ENCODE measurements around the gene CWC27.
"Not testable (repeated sequence)": the region's sequence is repeated elsewhere in the genome, so short reads cannot be mapped to it uniquely, and the experiment has no call there.

Gene CWC27

DNA sequence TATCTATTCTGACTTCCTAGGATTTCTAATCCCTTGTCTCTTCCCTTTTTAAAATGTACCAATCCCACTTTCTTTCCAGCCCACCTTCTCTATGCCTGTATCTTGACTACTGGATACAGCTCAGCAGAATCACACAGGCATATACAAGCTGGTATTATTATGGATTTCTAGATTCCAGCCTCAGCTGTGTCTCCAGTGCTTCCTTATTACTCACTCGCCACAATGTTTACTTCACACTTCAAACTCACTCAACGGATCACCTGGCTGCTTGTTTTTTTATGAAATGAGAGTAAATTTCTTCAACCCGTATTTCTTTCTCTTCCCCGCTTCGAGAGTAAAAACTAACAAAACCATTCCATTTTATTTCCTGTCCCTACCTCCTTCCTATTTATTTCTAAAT lies 38.8 kb downstream of the CWC27 start:
- Histone ChIP-seq H3K36me3 (ENCODE audit: control insufficient read depth, insufficient read depth, low read length) (peaks cover 8% of the 10 kb centered on the region), H3K9me3 (ENCODE audit: control insufficient read depth, low read length) (no peaks in the 10 kb centered on the region), H3K4me1 (ENCODE audit: control insufficient read depth, insufficient read depth, low read length, poor library complexity, severe bottlenecking) (no peaks in the 10 kb centered on the region), H3K27ac (ENCODE audit: insufficient read depth, low read length, poor library complexity, severe bottlenecking) (no peak overlapping the region), H3K4me3 (ENCODE audit: insufficient read depth, low read depth, low read length, poor library complexity, severe bottlenecking) (no peak overlapping the region), H3K27me3 (replicated peaks; ENCODE audit: control insufficient read depth, insufficient read depth, low read length, poor library complexity, severe bottlenecking) (no peaks in the 10 kb centered on the region)
- DNase-seq = no peak

DNA sequence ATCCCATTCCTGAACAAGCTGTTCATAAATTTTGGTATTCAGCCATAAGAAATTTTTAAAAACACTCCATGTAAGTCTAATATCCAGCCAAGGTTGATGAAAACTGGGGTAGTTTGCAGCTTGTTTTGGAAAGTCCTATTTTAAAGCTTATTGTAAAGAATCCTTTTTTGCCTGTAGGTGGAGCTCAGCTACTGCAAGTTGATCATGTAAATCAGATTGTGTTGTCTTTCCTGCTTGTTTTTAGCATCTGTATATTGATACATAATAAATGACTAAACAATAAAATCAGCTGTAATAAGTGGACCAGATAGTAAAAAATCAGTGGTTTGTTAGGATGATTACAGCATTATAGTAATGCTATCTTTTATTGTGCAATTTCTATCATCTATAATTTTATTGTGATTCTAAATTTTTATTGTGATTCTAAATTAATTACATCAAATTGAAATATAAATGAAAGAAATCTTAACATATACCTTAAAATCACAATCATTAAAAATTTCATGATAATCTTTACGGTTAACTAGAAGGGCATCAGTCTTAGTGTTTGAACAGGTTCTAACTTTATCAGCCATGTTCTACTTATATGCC lies 42.4 kb downstream of the CWC27 start:
- Histone ChIP-seq H3K9me3 (ENCODE audit: control insufficient read depth, low read length) (no peaks in the 10 kb centered on the region), H3K4me1 (ENCODE audit: control insufficient read depth, insufficient read depth, low read length, poor library complexity, severe bottlenecking) (no peaks in the 10 kb centered on the region), H3K27me3 (replicated peaks; ENCODE audit: control insufficient read depth, insufficient read depth, low read length, poor library complexity, severe bottlenecking) (no peaks in the 10 kb centered on the region), H3K4me3 (ENCODE audit: insufficient read depth, low read depth, low read length, poor library complexity, severe bottlenecking) (no peak overlapping the region), H3K36me3 (ENCODE audit: control insufficient read depth, insufficient read depth, low read length) (no peaks in the 10 kb centered on the region), H3K27ac (ENCODE audit: insufficient read depth, low read length, poor library complexity, severe bottlenecking) (no peak overlapping the region)
- no peak for DNase-seq

DNA sequence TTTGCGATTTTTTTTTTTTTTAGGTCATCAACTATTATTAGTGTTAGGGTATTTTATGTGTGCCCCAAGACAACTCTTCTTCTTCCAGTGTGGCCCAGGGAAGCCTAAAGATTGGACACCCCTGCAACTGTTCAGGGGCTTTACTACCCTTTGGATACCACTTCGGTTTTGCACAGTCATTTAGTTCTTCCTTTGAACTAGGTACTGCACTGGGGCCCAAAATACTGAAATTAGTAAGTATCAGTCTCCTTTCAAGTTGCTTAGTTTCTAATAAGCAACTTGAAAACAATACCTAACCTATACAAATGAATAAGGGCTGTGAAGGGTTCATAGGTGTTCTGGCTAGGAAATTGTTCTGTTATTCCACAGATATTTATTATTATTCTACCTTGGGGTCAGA lies 45.3 kb downstream of the CWC27 start:
- no peak overlapping the region for H3K27ac ChIP-seq (ENCODE audit: insufficient read depth, low read length, poor library complexity, severe bottlenecking)

GRCh38 chr5:64818245-64818644 lies 49.5 kb downstream of the CWC27 start:
- H3K4me1 ChIP-seq (ENCODE audit: control insufficient read depth, insufficient read depth, low read length, poor library complexity, severe bottlenecking) = no peaks in the 10 kb centered on the region
- no peak for DNase-seq
- H3K9me3 ChIP-seq (ENCODE audit: control insufficient read depth, low read length) = no peaks in the 10 kb centered on the region
- H3K4me3 ChIP-seq (ENCODE audit: insufficient read depth, low read depth, low read length, poor library complexity, severe bottlenecking) = no peak overlapping the region
- H3K27ac ChIP-seq (ENCODE audit: insufficient read depth, low read length, poor library complexity, severe bottlenecking) = no peak overlapping the region
- no peaks in the 10 kb centered on the region for H3K36me3 ChIP-seq (ENCODE audit: control insufficient read depth, insufficient read depth, low read length)
- no peaks in the 10 kb centered on the region for H3K27me3 ChIP-seq (replicated peaks; ENCODE audit: control insufficient read depth, insufficient read depth, low read length, poor library complexity, severe bottlenecking)

More for the DNA sequence above, 45.3 kb downstream of the CWC27 start:
- Histone ChIP-seq H3K27me3 (replicated peaks; ENCODE audit: control insufficient read depth, insufficient read depth, low read length, poor library complexity, severe bottlenecking) (no peaks in the 10 kb centered on the region), H3K36me3 (ENCODE audit: control insufficient read depth, insufficient read depth, low read length) (no peaks in the 10 kb centered on the region), H3K9me3 (ENCODE audit: control insufficient read depth, low read length) (no peaks in the 10 kb centered on the region), H3K4me3 (ENCODE audit: insufficient read depth, low read depth, low read length, poor library complexity, severe bottlenecking) (no peak overlapping the region), H3K4me1 (ENCODE audit: control insufficient read depth, insufficient read depth, low read length, poor library complexity, severe bottlenecking) (no peaks in the 10 kb centered on the region)
- no peak for DNase-seq

- not testable (repeated sequence) for H3K27ac ChIP-seq (ENCODE audit: insufficient read depth, low read length, poor library complexity, severe bottlenecking); H3K27me3 ChIP-seq (replicated peaks; ENCODE audit: control insufficient read depth, insufficient read depth, low read length, poor library complexity, severe bottlenecking); H3K9me3 ChIP-seq (ENCODE audit: control insufficient read depth, low read length); H3K4me3 ChIP-seq (ENCODE audit: insufficient read depth, low read depth, low read length, poor library complexity, severe bottlenecking); H3K36me3 ChIP-seq (ENCODE audit: control insufficient read depth, insufficient read depth, low read length); H3K4me1 ChIP-seq (ENCODE audit: control insufficient read depth, insufficient read depth, low read length, poor library complexity, severe bottlenecking); DNase-seq
Observed at GRCh38 chr5:64819345-64819744, 50.6 kb downstream of the CWC27 start.

DNA sequence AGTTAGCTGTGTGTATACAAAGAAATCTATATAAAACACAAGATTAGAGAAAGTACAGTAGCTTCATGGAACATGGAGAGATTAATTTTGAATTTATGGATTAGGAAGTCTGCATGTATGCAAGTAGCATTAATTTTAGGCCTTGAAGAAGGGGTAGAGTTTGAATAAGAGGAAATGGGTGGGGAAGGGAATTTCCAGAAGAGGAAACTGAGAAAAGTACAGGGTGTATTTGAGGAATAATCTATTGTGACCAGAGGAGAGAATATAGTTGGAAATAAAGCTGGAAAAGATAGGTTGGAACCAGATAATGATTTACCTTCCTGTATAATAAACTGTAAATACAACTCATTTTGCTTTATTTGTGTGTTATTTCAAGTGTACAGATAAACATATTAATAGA lies 53.6 kb downstream of the CWC27 start:
- no peaks in the 10 kb centered on the region for H3K4me1 ChIP-seq (ENCODE audit: control insufficient read depth, insufficient read depth, low read length, poor library complexity, severe bottlenecking)
- no peak overlapping the region for H3K27ac ChIP-seq (ENCODE audit: insufficient read depth, low read length, poor library complexity, severe bottlenecking)
- no peak for DNase-seq

GRCh38 chr5:64826541-64826940 lies 57.8 kb downstream of the CWC27 start:
- no peaks in the 10 kb centered on the region for H3K9me3 ChIP-seq (ENCODE audit: control insufficient read depth, low read length)
- no peak overlapping the region for H3K27ac ChIP-seq (ENCODE audit: insufficient read depth, low read length, poor library complexity, severe bottlenecking)
- H3K4me1 ChIP-seq (ENCODE audit: control insufficient read depth, insufficient read depth, low read length, poor library complexity, severe bottlenecking) = no peaks in the 10 kb centered on the region
- H3K36me3 ChIP-seq (ENCODE audit: control insufficient read depth, insufficient read depth, low read length) = no peaks in the 10 kb centered on the region
- no peak for DNase-seq
- no peak overlapping the region for H3K4me3 ChIP-seq (ENCODE audit: insufficient read depth, low read depth, low read length, poor library complexity, severe bottlenecking)
- H3K27me3 ChIP-seq (replicated peaks; ENCODE audit: control insufficient read depth, insufficient read depth, low read length, poor library complexity, severe bottlenecking) = no peaks in the 10 kb centered on the region

More for the DNA sequence above, 53.6 kb downstream of the CWC27 start:
- Histone ChIP-seq H3K9me3 (ENCODE audit: control insufficient read depth, low read length) (no peaks in the 10 kb centered on the region), H3K27me3 (replicated peaks; ENCODE audit: control insufficient read depth, insufficient read depth, low read length, poor library complexity, severe bottlenecking) (no peaks in the 10 kb centered on the region), H3K36me3 (ENCODE audit: control insufficient read depth, insufficient read depth, low read length) (no peaks in the 10 kb centered on the region), H3K4me3 (ENCODE audit: insufficient read depth, low read depth, low read length, poor library complexity, severe bottlenecking) (no peak overlapping the region)

DNA sequence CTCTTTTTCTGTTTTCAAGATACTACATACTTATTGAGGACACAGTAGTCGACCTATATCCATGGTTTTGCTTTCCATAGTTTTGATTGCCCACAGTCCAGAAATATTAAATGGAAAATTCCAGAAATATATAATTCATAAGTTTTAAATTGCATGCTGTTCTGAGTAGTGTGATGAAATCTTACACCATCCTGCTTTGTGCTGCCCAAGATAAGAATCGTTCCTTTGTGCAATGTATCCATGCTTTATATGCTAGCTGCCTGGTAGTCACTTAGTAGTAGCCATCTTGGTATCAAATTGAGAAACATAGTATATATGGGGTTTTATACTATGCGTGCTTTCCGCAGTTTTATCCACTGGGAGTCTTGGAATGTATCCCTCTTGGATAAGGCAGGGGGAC lies 59.0 kb downstream of the CWC27 start:
- Histone ChIP-seq H3K27me3 (replicated peaks; ENCODE audit: control insufficient read depth, insufficient read depth, low read length, poor library complexity, severe bottlenecking) (no peaks in the 10 kb centered on the region), H3K9me3 (ENCODE audit: control insufficient read depth, low read length) (no peaks in the 10 kb centered on the region), H3K4me1 (ENCODE audit: control insufficient read depth, insufficient read depth, low read length, poor library complexity, severe bottlenecking) (no peaks in the 10 kb centered on the region), H3K36me3 (ENCODE audit: control insufficient read depth, insufficient read depth, low read length) (no peaks in the 10 kb centered on the region), H3K4me3 (ENCODE audit: insufficient read depth, low read depth, low read length, poor library complexity, severe bottlenecking) (no peak overlapping the region), H3K27ac (ENCODE audit: insufficient read depth, low read length, poor library complexity, severe bottlenecking) (no peak overlapping the region)
- DNase-seq = no peak

GRCh38 chr5:64830650-64831049 lies 61.9 kb downstream of the CWC27 start:
- not testable (repeated sequence) for H3K4me3 ChIP-seq (ENCODE audit: insufficient read depth, low read depth, low read length, poor library complexity, severe bottlenecking); H3K4me1 ChIP-seq (ENCODE audit: control insufficient read depth, insufficient read depth, low read length, poor library complexity, severe bottlenecking); H3K9me3 ChIP-seq (ENCODE audit: control insufficient read depth, low read length); DNase-seq; H3K36me3 ChIP-seq (ENCODE audit: control insufficient read depth, insufficient read depth, low read length); H3K27me3 ChIP-seq (replicated peaks; ENCODE audit: control insufficient read depth, insufficient read depth, low read length, poor library complexity, severe bottlenecking); H3K27ac ChIP-seq (ENCODE audit: insufficient read depth, low read length, poor library complexity, severe bottlenecking)

DNA sequence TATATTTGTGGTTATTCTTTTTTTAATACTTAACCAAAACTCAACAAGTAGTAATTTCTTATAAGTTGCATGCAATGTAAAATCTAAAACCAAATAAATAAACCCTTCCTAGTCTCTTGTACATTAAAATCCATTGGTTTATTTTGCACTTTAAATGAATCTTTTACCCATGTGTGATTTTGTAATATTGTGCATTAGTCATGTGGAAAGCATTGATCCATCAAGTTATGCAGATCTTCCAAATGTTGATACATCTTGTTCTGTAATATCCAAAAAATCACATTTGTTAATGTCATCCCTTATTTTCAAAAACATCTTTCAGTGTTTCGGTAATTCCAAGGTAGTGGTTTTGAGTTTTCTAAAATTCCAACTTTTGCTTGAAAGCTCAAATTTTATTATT lies 63.3 kb downstream of the CWC27 start:
- no peak overlapping the region for H3K4me3 ChIP-seq (ENCODE audit: insufficient read depth, low read depth, low read length, poor library complexity, severe bottlenecking)
- no peak overlapping the region for H3K27ac ChIP-seq (ENCODE audit: insufficient read depth, low read length, poor library complexity, severe bottlenecking)
- no peaks in the 10 kb centered on the region for H3K4me1 ChIP-seq (ENCODE audit: control insufficient read depth, insufficient read depth, low read length, poor library complexity, severe bottlenecking)
- DNase-seq = no peak
- H3K27me3 ChIP-seq (replicated peaks; ENCODE audit: control insufficient read depth, insufficient read depth, low read length, poor library complexity, severe bottlenecking) = no peaks in the 10 kb centered on the region
- H3K36me3 ChIP-seq (ENCODE audit: control insufficient read depth, insufficient read depth, low read length) = no peaks in the 10 kb centered on the region
- no peaks in the 10 kb centered on the region for H3K9me3 ChIP-seq (ENCODE audit: control insufficient read depth, low read length)
